SK-N-SH treated with all-trans-retinoic acid at 6 μM for 48 hours (cell line): ENCODE data around the gene TMEM11.

ENCODE experiments used
- CREB5 ChIP-seq: fragments of 250-450 bp; sonication (Bioruptor Pico); IDR thresholded peaks from 2 replicates; pipeline ENCODE4 v1.5.1; 2020; ENCODE audit warnings: low read depth, mild to moderate bottlenecking, moderate library complexity
- CSDC2 ChIP-seq: fragments of 250-450 bp; sonication (Bioruptor Pico); IDR thresholded peaks from 2 replicates; pipeline ENCODE4 v1.5.0; 2020; ENCODE audit warnings: mild to moderate bottlenecking, moderate library complexity
- PATZ1 ChIP-seq: fragments of 250-450 bp; sonication (Bioruptor Pico); IDR thresholded peaks from 2 replicates; pipeline ENCODE4 v1.8.0; 2020; ENCODE audit warnings: mild to moderate bottlenecking, moderate library complexity, borderline replicate concordance
- RARB ChIP-seq: fragments of 250-450 bp; sonication (Bioruptor Pico); IDR thresholded peaks from 2 replicates; pipeline ENCODE4 v1.8.0; 2021; ENCODE audit warnings: mild to moderate bottlenecking, moderate library complexity
- TCF4 ChIP-seq: fragments of 250-450 bp; sonication (Bioruptor Pico); IDR thresholded peaks from 2 replicates; pipeline ENCODE4 v1.8.0; 2021; ENCODE audit warnings: mild to moderate bottlenecking, moderate library complexity, borderline replicate concordance
- ZFP30 ChIP-seq: fragments of 450-650 bp; formaldehyde crosslinking; IDR thresholded peaks from 2 replicates; pipeline ENCODE4 v1.5.0; 2022; ENCODE audit warnings: mild to moderate bottlenecking, moderate library complexity
- ZNF565 ChIP-seq: fragments of 450-650 bp; formaldehyde crosslinking; conservative IDR thresholded peaks from 2 replicates; pipeline ENCODE4 v1.5.0; 2020; ENCODE audit warnings: low read depth, mild to moderate bottlenecking, moderate library complexity
- ZNF8 ChIP-seq: fragments of 450-650 bp; formaldehyde crosslinking; IDR thresholded peaks from 2 replicates; pipeline ENCODE4 v1.5.0; 2020; ENCODE audit warnings: mild to moderate bottlenecking, moderate library complexity

GRCh38 chr17:21166595-21167210 lies 47.3 kb downstream of the TMEM11 start:
- no peak for TF ChIP-seq CREB5 (CRISPR knock-in tag)
- no peak for TF ChIP-seq RARB (CRISPR knock-in tag)
- TF ChIP-seq PATZ1 (CRISPR knock-in tag): no peak
- no peak for TF ChIP-seq ZFP30 (CRISPR knock-in tag)
- TF ChIP-seq TCF4 (CRISPR knock-in tag): no peak
- no peak for TF ChIP-seq CSDC2
- TF ChIP-seq ZNF565: no peak
- no peak for TF ChIP-seq ZNF8
